SK-N-MC (cell line): ENCODE measurements around the gene PCSK6.
"Not testable (repeated sequence)": the region's sequence is repeated elsewhere in the genome, so short reads cannot be mapped to it uniquely, and the experiment has no call there.

ENCODE experiments used
- DNase-seq: peaks from one replicate; pipeline ENCODE4 v3.0.0-alpha.2; 2011; ENCODE audit warnings: low read depth, low spot score
- H3K27ac ChIP-seq: fragments of 200-600 bp; sonication (generic); 2 replicates; pipeline ENCODE4 v1.5.1; 2016; ENCODE audit warnings: mixed run types
- H3K36me3 ChIP-seq: fragments of 200-600 bp; sonication (generic); 2 replicates; pipeline ENCODE4 v1.6.1; 2017; ENCODE audit warnings: antibody characterized with exemption, low read length, mixed read lengths; ENCODE audit not compliant: insufficient read depth
- H3K4me3 ChIP-seq: fragments of 200-600 bp; sonication (generic); 2 replicates; pipeline ENCODE4 v1.5.1; 2016
- H3K9ac ChIP-seq: fragments of 200-600 bp; sonication (generic); 2 replicates; pipeline ENCODE4 v1.8.0; 2017; ENCODE audit warnings: mixed run types, mixed read lengths; ENCODE audit not compliant: insufficient read length
- H3K9me3 ChIP-seq: fragments of 200-600 bp; sonication (generic); 2 replicates; pipeline ENCODE4 v1.6.1; 2017; ENCODE audit warnings: low read depth, mild to moderate bottlenecking, antibody characterized with exemption, low read length, moderate library complexity, mixed read lengths
- EZH2 ChIP-seq: fragments of 200-600 bp; sonication (generic); IDR thresholded peaks from one replicate; pipeline ENCODE4 v1.6.1; 2017; ENCODE audit warnings: antibody characterized with exemption
- FOXP2 ChIP-seq: optimal IDR thresholded peaks from 2 replicates; pipeline ENCODE3; 2011; ENCODE audit warnings: mild to moderate bottlenecking, moderate library complexity; ENCODE audit not compliant: insufficient read depth; ENCODE audit errors: extremely low read length, control extremely low read depth
- POLR2AphosphoS5 ChIP-seq: IDR thresholded peaks from 2 replicates; pipeline ENCODE4 v1.6.1; 2012; ENCODE audit warnings: mild to moderate bottlenecking, low read depth, low read length, borderline replicate concordance

The PCSK6 gene

DNA sequence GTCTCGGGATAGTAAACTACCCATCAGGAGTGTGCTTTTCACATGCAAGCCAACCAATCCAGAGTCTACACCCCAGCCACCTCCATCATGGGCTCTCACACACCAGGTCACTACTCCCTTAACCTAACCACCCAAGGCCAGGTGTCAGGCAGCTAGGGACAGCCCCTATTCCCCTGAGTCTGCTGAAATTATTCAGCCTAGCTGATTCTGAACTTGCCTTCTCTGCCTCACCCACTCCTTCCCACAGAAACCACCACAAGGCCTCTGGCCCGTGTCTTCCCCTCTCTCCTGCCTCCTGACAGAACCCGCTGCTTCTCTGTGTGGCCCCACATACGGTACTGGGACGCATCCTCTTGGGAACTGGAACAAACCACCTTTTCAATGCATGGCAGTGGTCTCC lies 82.1 kb downstream of the PCSK6 start:
- TF ChIP-seq POLR2AphosphoS5 = no peak
- TF ChIP-seq FOXP2 = no peak
- no peak for TF ChIP-seq EZH2
- H3K9me3 ChIP-seq = no peaks in the 10 kb centered on the region
- H3K4me3 ChIP-seq = no peak overlapping the region
- no peak overlapping the region for H3K27ac ChIP-seq
- no peak for DNase-seq
- no peaks in the 10 kb centered on the region for H3K36me3 ChIP-seq
- H3K9ac ChIP-seq = no peak overlapping the region

DNA sequence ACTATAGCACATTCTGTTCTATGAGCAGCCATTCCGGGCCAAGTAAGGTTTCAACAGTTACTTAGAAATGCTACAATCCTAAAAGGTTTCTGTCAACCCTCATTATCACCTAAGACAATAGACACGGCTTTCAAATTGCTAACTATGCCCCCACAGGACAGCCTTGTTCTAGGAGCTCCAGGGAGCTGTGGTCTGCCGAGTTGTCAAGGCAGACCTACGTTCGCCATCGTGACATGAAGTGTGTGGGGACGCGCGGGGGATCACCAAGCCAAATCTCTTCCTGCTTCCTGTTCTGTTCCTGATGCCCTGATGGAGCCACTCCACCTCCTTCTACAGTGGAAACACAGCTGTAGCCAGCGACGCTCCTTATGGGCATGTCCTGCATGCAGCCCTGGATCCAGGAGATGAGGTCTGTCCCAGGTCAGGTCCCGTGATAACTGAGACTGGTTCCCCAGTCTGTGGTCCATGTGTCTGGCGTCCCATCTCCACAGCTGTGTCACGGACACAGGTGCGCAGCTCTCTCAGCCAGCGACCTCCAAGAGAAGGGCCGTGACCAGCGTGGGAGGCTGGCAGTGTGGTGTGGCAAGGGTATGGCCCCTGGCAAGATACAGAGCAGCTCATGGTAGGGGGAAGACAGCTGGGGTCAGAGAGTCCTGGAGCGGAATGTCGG lies 82.8 kb downstream of the PCSK6 start:
- Histone ChIP-seq H3K9ac (no peak overlapping the region), H3K4me3 (peak overlapping the region; percentile 32), H3K9me3 (no peaks in the 10 kb centered on the region), H3K36me3 (no peaks in the 10 kb centered on the region), H3K27ac (peak overlapping the region; percentile 81)
- TF ChIP-seq POLR2AphosphoS5 (no peak), FOXP2 (no peak), EZH2 (no peak)
- no peak for DNase-seq

DNA sequence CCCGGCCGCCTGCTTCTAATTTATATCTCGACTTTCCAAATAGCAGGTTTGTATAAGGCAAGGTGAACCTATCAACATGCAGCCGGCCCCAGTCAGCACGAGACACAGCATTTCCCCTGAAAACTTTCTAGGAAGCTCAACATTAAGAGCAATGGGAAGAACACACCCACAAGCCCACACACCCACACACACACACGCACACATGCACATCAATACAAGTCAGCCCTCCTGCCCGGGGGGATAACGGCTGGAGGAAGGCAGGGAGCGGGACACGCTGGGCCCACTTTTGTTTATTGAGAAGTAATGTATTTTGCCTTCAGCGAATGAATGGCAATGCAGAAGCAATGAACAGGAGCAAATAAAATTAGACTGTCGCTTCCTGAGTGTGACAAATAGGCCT lies 83.5 kb downstream of the PCSK6 start:
- Histone ChIP-seq H3K4me3 (peak overlapping the region; percentile 32), H3K36me3 (no peaks in the 10 kb centered on the region), H3K27ac (peak overlapping the region; percentile 81), H3K9me3 (no peaks in the 10 kb centered on the region), H3K9ac (no peak overlapping the region)
- no peak for DNase-seq
- TF ChIP-seq FOXP2 (no peak), EZH2 (no peak), POLR2AphosphoS5 (no peak)

DNA sequence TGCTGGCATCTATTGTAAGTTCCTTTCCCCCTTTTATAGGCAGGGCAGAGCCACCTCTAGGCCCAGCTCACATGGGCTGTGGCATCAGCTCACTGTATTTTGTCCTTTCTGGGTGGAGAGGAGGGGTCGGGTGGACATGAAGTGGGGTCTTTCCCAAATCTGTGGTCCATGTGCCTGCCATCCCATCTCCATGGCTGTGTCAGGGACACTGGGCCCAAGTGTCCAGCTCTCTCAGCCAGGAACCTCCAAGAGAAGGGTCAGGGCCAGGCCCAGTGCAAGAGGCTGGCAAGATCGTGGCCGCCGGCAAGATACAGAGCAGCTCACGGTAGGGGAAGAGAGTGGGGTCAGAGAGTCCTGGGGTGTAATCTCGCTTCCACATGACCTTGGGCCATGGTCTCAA lies 85.3 kb downstream of the PCSK6 start:
- no peaks in the 10 kb centered on the region for H3K9me3 ChIP-seq
- no peak overlapping the region for H3K4me3 ChIP-seq
- H3K9ac ChIP-seq = no peak overlapping the region
- no peaks in the 10 kb centered on the region for H3K36me3 ChIP-seq
- DNase-seq = no peak
- H3K27ac ChIP-seq = no peak overlapping the region
- TF ChIP-seq FOXP2 = no peak
- TF ChIP-seq EZH2 = no peak
- no peak for TF ChIP-seq POLR2AphosphoS5

DNA sequence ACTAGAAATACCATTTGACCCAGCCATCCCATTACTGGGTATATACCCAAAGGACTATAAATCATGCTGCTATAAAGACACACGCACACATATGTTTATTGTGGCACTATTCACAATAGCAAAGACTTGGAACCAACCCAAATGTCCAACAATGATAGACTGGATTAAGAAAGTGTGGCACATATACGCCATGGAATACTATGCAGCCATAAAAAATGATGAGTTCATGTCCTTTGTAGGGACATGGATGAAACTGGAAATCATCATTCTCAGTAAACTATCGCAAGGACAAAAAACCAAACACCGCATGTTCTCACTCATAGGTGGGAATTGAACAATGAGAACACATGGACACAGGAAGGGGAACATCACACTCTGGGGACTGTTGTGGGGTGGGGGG lies 86.6 kb downstream of the PCSK6 start:
- not testable (repeated sequence) for H3K9me3 ChIP-seq, H3K9ac ChIP-seq, DNase-seq, H3K27ac ChIP-seq, H3K4me3 ChIP-seq, H3K36me3 ChIP-seq

DNA sequence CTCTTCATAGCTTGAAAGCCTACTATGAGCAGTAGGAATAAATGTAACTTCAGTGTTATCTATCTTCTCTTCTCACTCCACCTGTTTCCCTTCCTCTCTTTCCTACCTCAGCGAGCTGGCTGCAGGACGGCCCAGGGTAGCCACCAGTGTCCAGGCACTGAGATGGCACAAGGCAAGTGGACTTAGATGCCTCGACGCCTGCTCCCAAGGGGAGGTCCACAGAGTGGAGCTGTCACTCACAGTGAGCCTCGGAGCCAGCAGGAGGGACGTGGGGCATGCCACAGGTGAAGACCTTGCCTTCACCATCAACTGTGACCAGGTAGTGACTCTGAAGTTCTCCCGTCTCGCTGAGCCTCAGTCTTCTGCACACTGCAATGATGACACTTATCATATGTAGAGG lies 88.2 kb downstream of the PCSK6 start:
- TF ChIP-seq EZH2 (no peak), FOXP2 (no peak), POLR2AphosphoS5 (no peak)
- Histone ChIP-seq H3K9ac (no peak overlapping the region), H3K4me3 (no peak overlapping the region), H3K27ac (no peak overlapping the region), H3K9me3 (no peaks in the 10 kb centered on the region), H3K36me3 (no peaks in the 10 kb centered on the region)
- no peak for DNase-seq

DNA sequence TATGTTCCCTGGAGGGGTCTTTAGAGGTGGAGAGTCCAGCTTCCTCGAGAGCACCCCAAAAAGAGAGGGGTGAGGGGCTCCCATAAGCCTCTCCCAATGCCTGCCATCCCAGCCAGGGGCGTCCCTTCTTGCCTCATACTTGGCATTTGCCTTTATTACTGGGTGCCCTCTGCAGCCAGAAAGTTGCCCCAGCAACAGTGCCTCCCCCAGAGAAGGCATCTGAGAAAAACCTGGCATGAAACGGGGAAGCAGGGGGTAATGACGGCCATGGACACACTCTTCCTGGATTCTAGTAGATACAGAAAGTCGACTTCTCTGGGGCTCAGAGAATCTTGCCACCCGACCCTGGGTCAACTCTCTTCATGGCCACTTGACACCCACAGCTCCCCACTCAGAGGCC lies 90.1 kb downstream of the PCSK6 start:
- H3K36me3 ChIP-seq = no peaks in the 10 kb centered on the region
- no peak for DNase-seq
- H3K4me3 ChIP-seq = no peak overlapping the region
- H3K9ac ChIP-seq = no peak overlapping the region
- no peaks in the 10 kb centered on the region for H3K9me3 ChIP-seq
- no peak overlapping the region for H3K27ac ChIP-seq
- no peak for TF ChIP-seq POLR2AphosphoS5
- TF ChIP-seq FOXP2 = no peak
- TF ChIP-seq EZH2 = no peak

DNA sequence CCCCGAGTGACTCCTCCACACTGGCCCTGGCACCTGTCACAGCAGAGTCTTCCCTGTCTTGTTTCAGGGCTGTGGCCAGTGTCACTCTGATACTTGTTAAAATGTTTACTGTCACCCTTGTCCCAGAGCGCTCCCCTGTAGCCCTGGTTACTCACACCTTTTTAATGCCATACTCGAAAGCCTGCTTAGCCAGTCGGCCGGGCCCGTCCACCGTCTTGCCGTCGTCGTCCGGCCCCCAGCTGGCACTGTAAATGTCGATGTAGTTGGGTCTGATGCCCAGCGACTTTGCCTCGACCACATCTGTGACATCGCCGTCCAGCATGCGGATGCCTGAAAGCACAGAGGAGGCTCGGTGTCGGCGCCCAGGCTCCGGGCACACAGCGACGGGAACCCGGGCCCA lies 91.3 kb downstream of the PCSK6 start:
- Histone ChIP-seq H3K9me3 (no peaks in the 10 kb centered on the region), H3K36me3 (no peaks in the 10 kb centered on the region), H3K4me3 (no peak overlapping the region), H3K9ac (no peak overlapping the region), H3K27ac (no peak overlapping the region)
- DNase-seq = no peak
- TF ChIP-seq POLR2AphosphoS5 (no peak), FOXP2 (no peak), EZH2 (no peak)

DNA sequence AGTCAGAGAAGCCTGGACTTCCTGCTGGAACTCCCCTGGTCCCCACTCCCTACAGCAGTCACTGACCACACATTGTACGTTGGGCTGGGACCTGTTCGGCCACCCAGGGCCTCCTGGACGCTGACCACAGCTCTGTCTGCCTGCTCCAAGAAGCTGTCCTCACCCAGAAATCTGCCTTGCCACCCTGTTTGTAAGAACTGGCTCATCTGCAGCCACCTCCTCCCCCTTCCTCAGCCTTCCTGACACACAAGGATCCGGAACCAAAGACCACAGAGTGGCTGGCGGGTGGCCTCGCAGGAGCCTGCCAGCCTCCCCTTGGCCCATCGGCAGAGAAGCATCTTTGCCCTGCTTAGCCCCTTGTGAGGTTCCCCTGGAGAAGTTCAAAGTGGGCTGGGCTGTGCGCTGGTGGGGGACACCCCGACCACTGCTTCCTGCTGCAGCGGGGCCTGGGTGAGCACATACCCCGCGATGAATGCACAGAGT lies 91.9 kb downstream of the PCSK6 start:
- H3K36me3 ChIP-seq = no peaks in the 10 kb centered on the region
- no peak overlapping the region for H3K4me3 ChIP-seq
- no peak overlapping the region for H3K9ac ChIP-seq
- no peak overlapping the region for H3K27ac ChIP-seq
- DNase-seq = no peak
- no peaks in the 10 kb centered on the region for H3K9me3 ChIP-seq
- TF ChIP-seq EZH2 = no peak
- no peak for TF ChIP-seq POLR2AphosphoS5
- TF ChIP-seq FOXP2 = no peak
